Renal cortex interstitium (tissue), 11 donors: ENCODE data around the gene CCDC85A. TPM values are rescaled to one million over a fixed set of nuclear protein-coding genes. Genes with fewer than 3 reads are reported as not detected.

Experiments
- DNase-seq, 11 donors: peaks; one replicate each; pipeline ENCODE4 v3.0.0-alpha.2; 2013; ENCODE audit warnings: low read depth in 9 of 11, low spot score in 4 of 11; ENCODE audit errors: extremely low read depth in 1 of 11
- polyA plus RNA-seq, 3 donors: library from polyadenylated mRNA; unstranded; fragments of 120-200 nt; gene quantifications; one replicate each; pipeline ENCODE4 v1.2.1, GENCODE V29; 2013; ENCODE audit not compliant: insufficient read length in 3 of 3

The CCDC85A gene
- polyA plus RNA-seq, 3 donors = 1.1 to 2.0 (median 1.9) TPM

DNA sequence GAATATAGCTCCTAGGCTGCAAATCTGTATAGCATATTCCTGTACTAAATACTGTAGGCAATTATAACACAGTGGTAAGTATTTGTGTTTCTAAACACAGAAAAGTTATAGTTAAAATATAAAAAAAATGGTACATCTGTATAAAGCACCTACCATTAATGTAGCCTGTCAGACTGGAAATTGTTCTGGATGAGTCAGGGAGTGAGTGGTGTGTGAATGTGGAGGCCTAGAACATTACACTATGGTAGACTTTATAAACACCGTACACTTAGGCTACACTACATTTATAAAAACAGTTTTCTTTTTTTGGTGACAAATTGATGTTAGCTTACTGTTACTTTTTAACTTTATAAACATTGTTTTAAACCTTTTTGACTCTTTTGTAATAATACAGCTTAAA, 226.3 kb downstream of the CCDC85A start:
- no peak for DNase-seq

DNA sequence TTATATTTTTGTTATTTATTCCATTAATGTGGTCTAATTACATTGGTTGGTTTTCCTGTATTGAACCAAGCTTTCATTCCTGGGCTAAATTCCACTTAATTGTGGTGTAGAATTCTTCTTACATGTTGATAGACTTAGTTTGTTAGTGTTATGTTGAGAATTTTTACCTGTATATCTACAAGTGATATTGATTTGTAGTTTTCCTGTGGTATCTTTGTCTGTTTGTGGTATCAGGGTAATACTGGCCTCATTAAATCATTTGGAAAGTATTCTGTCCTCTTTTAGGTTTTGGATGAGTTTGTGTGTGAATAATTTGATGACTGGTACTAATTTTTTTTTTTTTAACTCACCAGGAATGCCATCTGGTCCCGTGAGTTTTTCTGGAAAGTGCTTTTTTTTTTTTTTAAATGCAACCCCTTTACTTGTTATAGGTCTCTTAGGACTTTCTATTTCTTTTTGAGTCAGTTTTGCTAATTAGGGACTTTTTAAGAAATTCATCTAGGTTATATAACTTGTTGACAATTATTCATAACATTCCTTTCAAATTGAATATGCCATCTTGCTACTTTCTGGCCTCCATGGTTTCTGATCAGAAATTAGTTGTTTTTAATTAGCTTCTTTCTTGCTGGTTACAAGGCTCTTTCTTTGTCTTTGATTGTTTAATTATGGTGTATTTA, 232.8 kb downstream of the CCDC85A start:
- DNase-seq = no peak
